Gastrocnemius medialis (tissue), 4 donors: ENCODE results near the gene CDH1.

Experiments
- CTCF ChIP-seq, 5 experiments: fragments of 450-650 bp in 3 of 5; fragments of 200-600 bp in 2 of 5; sonication (generic) in 2 of 5; IDR thresholded peaks in 4 of 5; conservative IDR thresholded peaks in 1 of 5; 1 replicate in 4 of 5; 2 replicates in 1 of 5; pipeline ENCODE4 v1.5.1; 2016 to 2019; ENCODE audit warnings: antibody characterized with exemption in 5 of 5, mild to moderate bottlenecking in 3 of 5, moderate library complexity in 3 of 5
- POLR2A ChIP-seq, 2 donors: fragments of 450-650 bp; IDR thresholded peaks; one replicate each; pipeline ENCODE4 v1.6.1; 2017; ENCODE audit warnings: antibody characterized with exemption in 2 of 2, mild to moderate bottlenecking in 2 of 2, moderate library complexity in 2 of 2

GRCh38 chr16:68732042-68732680, 4.9 kb upstream of the CDH1 start:
- TF ChIP-seq POLR2A (IDR thresholded peaks at IDR 0.05): no peak
- TF ChIP-seq CTCF (IDR thresholded peaks at IDR 0.05 in 4 of 5, conservative IDR thresholded peaks at IDR 0.05 in 1 of 5): no peak
